ENCODE results near the gene BTRC.

The BTRC gene

GRCh38 chr10:101595591-101596433 lies 241.8 kb downstream of the BTRC start:
- H3K4me3 ChIP-seq (ENCODE audit: low read depth, low read length): no peak overlapping the region
- TF ChIP-seq POLR2A (IDR thresholded peaks at IDR 0.05; ENCODE audit: extremely low read depth, insufficient read length): no peak
- no peak for TF ChIP-seq MYC (IDR thresholded peaks at IDR 0.05; ENCODE audit: low read depth, low read length)
- TF ChIP-seq, protein P1, sequence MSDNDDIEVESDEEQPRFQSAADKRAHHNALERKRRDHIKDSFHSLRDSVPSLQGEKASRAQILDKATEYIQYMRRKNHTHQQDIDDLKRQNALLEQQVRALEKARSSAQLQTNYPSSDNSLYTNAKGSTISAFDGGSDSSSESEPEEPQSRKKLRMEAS (IDR thresholded peaks at IDR 0.05; ENCODE audit: low read depth, low read length): no peak
- no peak for TF ChIP-seq CTCF (IDR thresholded peaks at IDR 0.05; ENCODE audit: low read depth, low read length)
- DNase-seq (ENCODE audit: low read depth): no peak

DNA sequence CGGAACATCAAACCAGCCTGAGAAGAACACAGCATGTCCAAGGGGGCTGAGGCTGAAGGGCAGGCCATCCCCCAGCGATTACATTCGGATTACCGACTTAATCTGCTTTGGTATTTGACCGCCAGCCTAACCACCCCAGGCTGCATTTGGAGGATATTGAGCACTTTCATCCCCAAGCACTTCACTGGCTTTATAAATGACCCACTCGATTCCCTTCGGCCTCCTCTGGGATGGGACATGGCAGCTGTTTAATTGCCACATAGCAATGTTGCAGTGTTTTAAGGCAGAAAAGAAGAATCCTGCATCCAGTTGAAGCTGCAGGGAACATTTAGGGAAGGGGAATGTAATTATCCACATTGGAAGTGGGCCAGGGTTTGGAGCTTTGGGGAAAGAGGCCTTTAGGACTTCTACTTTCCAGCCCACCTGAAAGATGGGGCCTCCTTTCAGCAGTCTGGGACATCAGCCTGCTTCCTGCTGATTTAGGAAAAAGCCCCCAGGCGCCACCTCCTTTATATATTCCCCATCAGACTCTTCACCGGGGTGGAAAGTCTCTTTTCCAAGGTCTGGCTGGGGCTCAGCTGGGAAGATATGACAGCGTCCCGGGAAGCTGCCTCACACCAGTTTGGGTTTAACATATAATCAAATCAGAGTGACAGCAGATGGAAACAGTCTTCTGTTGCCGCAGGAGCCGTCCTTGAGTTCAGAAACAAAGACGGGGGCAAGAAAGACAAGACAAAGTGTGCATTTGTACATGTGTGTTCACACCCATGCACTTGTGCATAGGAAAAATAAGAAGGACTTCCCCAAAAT lies 243.3 kb downstream of the BTRC start:
- no peak for DNase-seq (ENCODE audit: low read depth)
- H3K4me3 ChIP-seq (ENCODE audit: low read depth, low read length): no peak overlapping the region
- TF ChIP-seq, protein P1 (IDR thresholded peaks at IDR 0.05; ENCODE audit: low read depth, low read length): no peak
- TF ChIP-seq MYC (IDR thresholded peaks at IDR 0.05; ENCODE audit: low read depth, low read length): no peak
- no peak for TF ChIP-seq POLR2A (IDR thresholded peaks at IDR 0.05; ENCODE audit: extremely low read depth, insufficient read length)
- TF ChIP-seq CTCF (IDR thresholded peaks at IDR 0.05; ENCODE audit: low read depth, low read length): no peak

GRCh38 chr10:101601541-101601940 lies 247.6 kb downstream of the BTRC start:
- TF ChIP-seq POLR2A (IDR thresholded peaks at IDR 0.05; ENCODE audit: extremely low read depth, insufficient read length): no peak
- TF ChIP-seq MYC (IDR thresholded peaks at IDR 0.05; ENCODE audit: low read depth, low read length): no peak
- no peak for TF ChIP-seq CTCF (IDR thresholded peaks at IDR 0.05; ENCODE audit: low read depth, low read length)
- TF ChIP-seq, protein P1 (IDR thresholded peaks at IDR 0.05; ENCODE audit: low read depth, low read length): no peak
- no peak overlapping the region for H3K4me3 ChIP-seq (ENCODE audit: low read depth, low read length)
- DNase-seq (ENCODE audit: low read depth): no peak

DNA sequence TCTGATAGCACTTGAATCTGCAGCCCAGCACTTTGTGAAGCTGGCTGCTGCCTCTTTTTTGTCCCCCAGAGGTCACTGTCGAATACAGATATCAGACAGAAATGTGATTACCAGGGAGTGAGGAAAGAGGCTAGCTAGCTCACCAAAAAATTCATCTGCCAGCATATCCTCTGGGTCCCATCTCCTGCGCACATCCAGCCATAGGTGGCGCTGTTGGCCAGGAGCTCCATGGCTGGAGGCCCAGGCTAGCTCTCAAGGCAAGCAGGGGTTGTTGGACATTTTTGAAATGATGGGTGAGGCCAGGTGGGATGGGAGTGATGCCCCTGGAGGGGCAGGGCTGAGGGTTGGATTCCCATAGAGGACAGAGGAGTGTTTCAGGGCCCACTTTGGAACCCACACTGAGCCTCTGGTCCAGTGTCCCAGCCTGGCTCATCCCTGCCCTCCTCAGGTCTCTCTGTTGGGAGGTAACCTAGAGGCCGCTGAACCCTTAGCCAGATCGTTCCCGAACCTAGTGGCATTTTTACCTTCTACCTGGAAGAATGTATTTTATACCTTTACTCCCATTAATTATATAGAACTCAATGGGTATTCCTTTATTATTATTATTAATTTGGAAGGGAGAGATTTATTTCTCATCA lies 248.9 kb downstream of the BTRC start:
- DNase-seq (ENCODE audit: low read depth): peak; percentile 90
- no peak overlapping the region for H3K4me3 ChIP-seq (ENCODE audit: low read depth, low read length)
- TF ChIP-seq POLR2A (IDR thresholded peaks at IDR 0.05; ENCODE audit: extremely low read depth, insufficient read length): no peak
- TF ChIP-seq, protein P1 (IDR thresholded peaks at IDR 0.05; ENCODE audit: low read depth, low read length): 0 out of 2 replicates have a peak, but pooled peaks have one; percentile 38
- peak; percentile 28; the same call in 1 of the 2 replicates for TF ChIP-seq MYC (IDR thresholded peaks at IDR 0.05; ENCODE audit: low read depth, low read length)
- peak; percentile 98 for TF ChIP-seq CTCF (IDR thresholded peaks at IDR 0.05; ENCODE audit: low read depth, low read length)

All from NB4 (cell line).